Measurements from ENCODE around the gene SASH3.

The SASH3 gene

GRCh38 chrX:129808829-129809796 is 29.4 kb downstream of the SASH3 start:
- DNase-seq (ENCODE audit: low read depth in 2 of 2): no peak

- no peak for DNase-seq (ENCODE audit: low read depth in 2 of 2)
Measured at GRCh38 chrX:129813662-129814368, 34.1 kb downstream of the SASH3 start.

GRCh38 chrX:129818123-129818522 is 38.4 kb downstream of the SASH3 start:
- no peak for DNase-seq (ENCODE audit: low read depth in 2 of 2)

DNA sequence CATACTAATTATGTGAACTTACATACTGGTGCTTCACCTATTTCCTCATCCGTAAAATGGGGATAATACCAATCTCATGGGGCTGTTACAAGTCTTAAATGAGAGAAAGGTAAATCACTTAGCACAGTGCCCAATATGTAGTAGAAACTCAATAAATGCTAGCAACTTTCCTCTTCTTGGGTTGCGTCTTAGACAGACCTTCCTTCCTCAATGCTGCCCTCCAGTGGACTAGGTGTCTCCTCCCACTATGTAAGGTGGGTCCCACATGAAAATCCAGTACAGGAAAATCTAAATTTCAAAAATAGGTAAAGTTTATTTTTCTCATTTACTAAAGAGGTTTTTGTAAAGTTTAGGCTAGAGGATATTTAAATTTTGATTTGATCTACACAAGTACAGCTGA is 43.4 kb downstream of the SASH3 start:
- DNase-seq (ENCODE audit: low read depth in 2 of 2): no peak

GRCh38 chrX:129823522-129823921 is 43.8 kb downstream of the SASH3 start:
- DNase-seq (ENCODE audit: low read depth in 2 of 2): no peak

- DNase-seq (ENCODE audit: low read depth in 2 of 2): no peak
Measured at GRCh38 chrX:129824620-129825019, 44.9 kb downstream of the SASH3 start.

DNA sequence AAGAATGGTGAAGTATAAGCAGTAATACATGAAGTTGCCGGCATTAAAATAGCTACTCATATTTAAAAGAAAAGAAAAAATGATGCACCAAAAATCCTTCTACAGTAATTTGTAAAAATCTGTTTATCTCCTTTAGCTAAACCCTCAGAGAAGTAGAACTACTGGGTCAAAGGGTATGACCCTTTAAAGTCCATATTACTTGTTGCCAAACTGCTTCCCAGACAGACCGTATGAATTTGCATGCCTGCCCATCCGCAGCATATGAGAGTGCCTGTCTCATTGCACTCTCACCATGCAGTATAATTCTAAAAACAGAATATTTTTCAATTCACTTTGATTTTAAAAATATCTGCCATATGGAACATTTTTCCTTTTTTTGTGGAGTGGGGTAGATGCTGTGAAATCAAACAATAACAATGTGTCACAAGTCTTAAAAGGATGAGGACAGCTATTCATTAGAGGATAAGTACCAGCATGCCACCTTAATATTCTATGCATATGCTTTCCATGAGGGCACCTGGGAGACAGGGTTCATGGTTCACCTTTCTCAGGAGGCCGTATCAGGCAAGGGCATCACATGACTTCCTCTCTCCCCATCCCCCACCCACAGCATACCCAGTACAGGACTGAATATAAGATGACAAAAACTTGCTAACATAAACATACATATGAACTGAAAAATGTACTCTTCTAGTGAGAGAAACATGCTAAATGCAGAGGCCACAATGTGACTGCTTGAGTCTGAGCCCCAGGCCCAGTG is 46.2 kb downstream of the SASH3 start:
- DNase-seq (ENCODE audit: low read depth in 2 of 2): no peak

GRCh38 chrX:129830494-129830893 is 50.7 kb downstream of the SASH3 start:
- DNase-seq (ENCODE audit: low read depth in 2 of 2): no peak

DNA sequence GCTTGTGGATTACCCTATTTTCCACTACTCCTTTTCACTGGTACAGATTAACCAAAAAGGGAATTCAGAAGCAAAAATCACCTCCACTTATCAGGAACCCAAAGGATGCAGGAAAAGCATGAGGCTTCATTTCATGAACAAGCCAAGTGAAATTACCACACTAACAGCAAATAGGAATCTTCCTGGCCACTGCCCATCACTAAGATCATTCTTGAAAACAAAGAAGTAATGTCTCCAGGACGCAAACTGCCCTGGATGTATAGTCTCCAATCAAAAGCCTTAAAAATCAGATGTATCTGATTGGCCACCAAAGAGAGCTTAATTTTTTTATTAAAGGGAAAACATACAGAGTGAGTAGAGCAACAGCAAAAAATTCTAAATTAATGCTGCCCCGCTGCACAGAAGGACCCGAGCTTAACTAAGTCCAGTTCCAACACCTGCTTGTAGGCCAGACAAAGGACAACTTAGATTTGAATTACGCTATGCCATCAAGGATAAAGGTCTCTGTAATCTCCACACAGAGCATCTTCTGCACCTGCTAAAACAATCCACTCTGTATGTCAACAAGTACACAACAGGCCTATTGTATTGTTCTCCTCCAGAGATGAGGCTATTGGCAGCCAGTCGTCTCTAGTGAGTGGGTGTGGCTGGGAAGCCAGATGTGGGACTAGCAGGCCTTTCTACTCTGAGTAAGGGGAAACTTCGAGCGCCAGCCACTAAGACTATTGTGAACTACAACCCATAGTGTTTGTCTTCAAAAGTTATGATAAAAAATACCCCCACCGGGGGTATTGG is 51.5 kb downstream of the SASH3 start:
- no peak for DNase-seq (ENCODE audit: low read depth in 2 of 2)

- DNase-seq (ENCODE audit: low read depth in 2 of 2): no peak
Measured at GRCh38 chrX:129833153-129833990, 53.6 kb downstream of the SASH3 start.

DNA sequence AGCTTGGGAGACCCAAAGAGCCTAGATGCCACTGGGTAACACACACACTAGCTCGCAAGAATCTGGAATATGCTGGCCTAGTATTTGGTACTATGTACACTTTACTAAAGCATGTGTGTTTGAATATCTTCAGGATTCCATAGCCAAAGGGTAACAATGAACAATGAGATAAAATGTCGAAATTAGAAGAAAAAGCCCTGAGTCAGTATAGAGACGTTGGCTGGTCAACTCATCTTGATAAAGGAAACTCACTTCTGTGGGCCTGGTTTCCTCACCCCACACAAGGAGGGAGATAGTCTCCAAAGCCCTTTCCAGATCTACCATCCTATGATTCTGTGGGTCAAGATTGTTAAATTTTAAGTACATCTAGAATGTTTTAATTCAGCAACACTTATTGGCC is 57.1 kb downstream of the SASH3 start:
- DNase-seq (ENCODE audit: low read depth in 2 of 2): no peak

GRCh38 chrX:129840344-129840743 is 60.6 kb downstream of the SASH3 start:
- no peak for DNase-seq (ENCODE audit: low read depth in 2 of 2)

DNA sequence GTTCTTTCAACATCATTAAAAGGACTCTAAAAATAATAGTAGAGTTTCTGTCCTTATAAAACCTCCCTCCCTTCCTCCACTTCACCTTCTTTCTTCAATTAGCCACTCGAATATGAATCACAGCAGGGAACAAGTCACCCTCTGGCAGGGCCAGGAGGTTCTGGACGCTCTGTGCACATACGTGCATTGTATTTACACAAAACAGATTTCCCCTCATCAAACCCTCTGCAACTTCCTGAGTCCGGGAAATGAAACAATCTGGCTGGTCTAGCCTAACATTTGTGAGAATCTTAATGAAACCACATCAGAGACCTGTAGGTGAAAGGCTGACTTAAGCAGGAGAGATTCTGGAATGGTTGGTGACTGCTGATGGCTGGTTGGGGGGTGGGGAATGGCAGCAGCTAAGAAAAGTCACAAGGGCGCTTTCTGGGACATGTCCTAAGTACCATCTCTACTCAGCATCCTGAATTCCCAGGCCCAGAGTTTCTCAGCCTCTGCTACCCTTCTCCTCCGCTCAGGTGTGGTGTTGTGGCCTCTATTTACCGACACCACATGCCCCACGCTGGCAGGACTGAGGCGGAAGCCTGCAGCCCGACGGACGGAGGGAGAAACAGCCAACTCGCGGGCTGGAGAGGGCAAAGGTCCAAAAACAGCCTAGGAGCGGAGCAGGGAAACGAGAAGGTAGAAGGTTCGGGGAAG is 62.9 kb downstream of the SASH3 start:
- DNase-seq (ENCODE audit: low read depth in 2 of 2): no peak

GRCh38 chrX:129843209-129843458 is 63.4 kb downstream of the SASH3 start:
- DNase-seq (ENCODE audit: low read depth in 2 of 2): no peak

GRCh38 chrX:129843459-129844306 is 63.9 kb downstream of the SASH3 start, which contains the start of gene ZDHHC9:
Gene ZDHHC9, minus strand, starts transcription at chrX:129843886. Its CDS starts 1,941 bp downstream, at chrX:129841945.
- peak; percentile 67 to 77 for DNase-seq (ENCODE audit: low read depth in 2 of 2)
